ENCODE results near the gene ZNF474.

DNA sequence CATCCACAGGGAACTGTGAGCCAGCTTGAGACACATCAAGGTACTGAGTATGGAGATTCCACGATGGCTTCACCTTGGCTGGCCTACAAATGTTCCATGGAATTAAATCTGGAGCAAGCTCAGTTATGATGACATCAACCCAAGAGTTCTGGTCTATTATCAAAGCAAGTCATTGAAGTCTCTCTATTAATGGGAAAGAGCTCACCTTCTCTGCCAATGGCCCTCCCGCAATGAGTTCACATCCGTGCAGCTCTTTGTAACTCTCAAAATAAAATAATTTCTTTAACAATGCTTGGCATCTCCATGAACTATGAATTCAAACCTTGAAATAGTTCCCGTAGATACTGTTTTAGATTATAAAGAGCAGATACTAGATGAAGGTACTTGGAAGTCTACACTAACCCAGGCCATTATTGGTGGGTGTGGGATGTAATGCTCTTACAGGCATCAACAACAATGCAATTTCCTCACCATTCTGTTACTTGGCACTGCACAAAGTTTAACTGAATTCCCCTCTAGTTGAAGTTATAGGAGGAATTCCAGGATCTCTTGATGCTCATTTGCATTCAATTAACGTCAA, 55.4 kb downstream of the ZNF474 start:
- TF ChIP-seq, protein P1, sequence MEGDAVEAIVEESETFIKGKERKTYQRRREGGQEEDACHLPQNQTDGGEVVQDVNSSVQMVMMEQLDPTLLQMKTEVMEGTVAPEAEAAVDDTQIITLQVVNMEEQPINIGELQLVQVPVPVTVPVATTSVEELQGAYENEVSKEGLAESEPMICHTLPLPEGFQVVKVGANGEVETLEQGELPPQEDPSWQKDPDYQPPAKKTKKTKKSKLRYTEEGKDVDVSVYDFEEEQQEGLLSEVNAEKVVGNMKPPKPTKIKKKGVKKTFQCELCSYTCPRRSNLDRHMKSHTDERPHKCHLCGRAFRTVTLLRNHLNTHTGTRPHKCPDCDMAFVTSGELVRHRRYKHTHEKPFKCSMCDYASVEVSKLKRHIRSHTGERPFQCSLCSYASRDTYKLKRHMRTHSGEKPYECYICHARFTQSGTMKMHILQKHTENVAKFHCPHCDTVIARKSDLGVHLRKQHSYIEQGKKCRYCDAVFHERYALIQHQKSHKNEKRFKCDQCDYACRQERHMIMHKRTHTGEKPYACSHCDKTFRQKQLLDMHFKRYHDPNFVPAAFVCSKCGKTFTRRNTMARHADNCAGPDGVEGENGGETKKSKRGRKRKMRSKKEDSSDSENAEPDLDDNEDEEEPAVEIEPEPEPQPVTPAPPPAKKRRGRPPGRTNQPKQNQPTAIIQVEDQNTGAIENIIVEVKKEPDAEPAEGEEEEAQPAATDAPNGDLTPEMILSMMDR (IDR thresholded peaks at IDR 0.05), result no peak
- TF ChIP-seq POLR2A (IDR thresholded peaks at IDR 0.05), result no peak
